GM19463 (cell line): Measurements from ENCODE around the gene PALLD.

Experiments used
- ATAC-seq: cut with Tn5 transposase; IDR thresholded peaks from one replicate; pipeline ENCODE4 v1.9.1; 2021; ENCODE audit warnings: mild to moderate bottlenecking, moderate library complexity; ENCODE audit not compliant: unreplicated experiment

Gene PALLD

GRCh38 chr4:168614281-168615057 is 117.6 kb downstream of the PALLD start:
- no peak for ATAC-seq

GRCh38 chr4:168615294-168616065 is 118.6 kb downstream of the PALLD start:
- ATAC-seq: no peak

- ATAC-seq: no peak
Measured at GRCh38 chr4:168618577-168619265, 121.9 kb downstream of the PALLD start.

- no peak for ATAC-seq
Measured at GRCh38 chr4:168619266-168619631, 122.4 kb downstream of the PALLD start.

GRCh38 chr4:168621806-168622589 is 125.1 kb downstream of the PALLD start:
- no peak for ATAC-seq

GRCh38 chr4:168622600-168622999 is 125.7 kb downstream of the PALLD start:
- ATAC-seq: no peak

GRCh38 chr4:168623011-168623410 is 126.2 kb downstream of the PALLD start:
- no peak for ATAC-seq

- ATAC-seq: no peak
Measured at GRCh38 chr4:168623484-168623883, 126.6 kb downstream of the PALLD start.

- no peak for ATAC-seq
Measured at GRCh38 chr4:168628251-168628650, 131.4 kb downstream of the PALLD start.

GRCh38 chr4:168629566-168629965 is 132.7 kb downstream of the PALLD start:
- no peak for ATAC-seq

- ATAC-seq: no peak
Measured at GRCh38 chr4:168630445-168631187, 133.8 kb downstream of the PALLD start.

- ATAC-seq: no peak
Measured at GRCh38 chr4:168631241-168632162, 134.7 kb downstream of the PALLD start.

- no peak for ATAC-seq
Measured at GRCh38 chr4:168632301-168632725, 135.5 kb downstream of the PALLD start.

- ATAC-seq: no peak
Measured at GRCh38 chr4:168633064-168633463, 136.2 kb downstream of the PALLD start.

GRCh38 chr4:168633496-168633895 is 136.6 kb downstream of the PALLD start:
- no peak for ATAC-seq

GRCh38 chr4:168634276-168634802 is 137.5 kb downstream of the PALLD start:
- ATAC-seq: no peak

GRCh38 chr4:168636040-168636439 is 139.2 kb downstream of the PALLD start:
- ATAC-seq: no peak

GRCh38 chr4:168636506-168637196 is 139.8 kb downstream of the PALLD start:
- ATAC-seq: no peak
